ENCODE results near the gene LYZL1.

The LYZL1 gene

DNA sequence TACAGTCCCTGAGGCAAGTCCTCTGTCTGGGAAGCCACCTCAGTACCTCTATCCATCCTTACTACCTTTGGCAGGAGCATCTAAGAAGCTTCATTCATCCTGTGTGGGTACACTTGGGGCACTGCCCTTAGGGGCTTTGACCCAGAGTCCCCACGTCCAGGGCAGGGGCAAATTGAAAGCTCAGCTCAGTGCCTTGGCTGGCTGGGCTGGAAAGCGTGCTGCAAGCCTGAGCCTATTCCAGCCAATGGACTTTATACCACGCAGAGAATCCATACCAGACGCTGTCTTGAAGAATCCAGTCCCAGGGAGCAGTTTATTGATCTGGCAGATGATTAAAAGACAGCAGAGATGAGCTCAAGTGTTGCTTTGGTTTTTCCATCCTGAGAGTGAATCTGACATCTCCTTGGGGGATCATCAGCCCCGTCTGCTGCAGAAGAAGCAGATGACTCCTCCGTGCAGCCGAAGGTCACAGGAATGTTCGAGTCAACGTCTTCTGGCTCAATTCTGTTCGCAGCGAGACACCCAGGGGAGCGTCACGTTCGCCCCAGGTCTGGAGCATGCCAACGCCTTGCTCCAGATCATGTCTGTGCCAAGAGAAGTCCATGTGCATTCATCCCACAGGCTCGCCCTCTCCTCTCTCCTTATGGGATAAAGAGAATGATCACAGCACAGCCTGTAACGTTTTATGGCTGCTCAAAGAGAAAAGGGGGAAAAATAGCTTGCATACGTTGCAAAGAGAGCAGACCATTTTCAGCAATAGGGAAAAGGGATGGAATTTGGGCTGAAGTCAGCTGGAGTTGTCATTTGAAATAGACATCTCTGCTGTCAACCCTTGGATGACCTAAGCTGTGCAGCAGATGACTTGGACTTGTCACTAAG lies 35.8 kb upstream of the LYZL1 start:
- POLR2A ChIA-PET, result no interaction called here
- H3K4me3 ChIP-seq (ENCODE audit: low read depth, low read length), result no peak overlapping the region
- DNase-seq (ENCODE audit: low read depth, low spot score), result no peak
- CTCF ChIA-PET, result interaction anchor here (0.9 to 1.2 kb wide), 5 partner anchors 7 to 45 kb away, joined by 3 to 7 read pairs (median 3); no protein-coding TSS in a partner anchor
- TF ChIP-seq, protein P1, sequence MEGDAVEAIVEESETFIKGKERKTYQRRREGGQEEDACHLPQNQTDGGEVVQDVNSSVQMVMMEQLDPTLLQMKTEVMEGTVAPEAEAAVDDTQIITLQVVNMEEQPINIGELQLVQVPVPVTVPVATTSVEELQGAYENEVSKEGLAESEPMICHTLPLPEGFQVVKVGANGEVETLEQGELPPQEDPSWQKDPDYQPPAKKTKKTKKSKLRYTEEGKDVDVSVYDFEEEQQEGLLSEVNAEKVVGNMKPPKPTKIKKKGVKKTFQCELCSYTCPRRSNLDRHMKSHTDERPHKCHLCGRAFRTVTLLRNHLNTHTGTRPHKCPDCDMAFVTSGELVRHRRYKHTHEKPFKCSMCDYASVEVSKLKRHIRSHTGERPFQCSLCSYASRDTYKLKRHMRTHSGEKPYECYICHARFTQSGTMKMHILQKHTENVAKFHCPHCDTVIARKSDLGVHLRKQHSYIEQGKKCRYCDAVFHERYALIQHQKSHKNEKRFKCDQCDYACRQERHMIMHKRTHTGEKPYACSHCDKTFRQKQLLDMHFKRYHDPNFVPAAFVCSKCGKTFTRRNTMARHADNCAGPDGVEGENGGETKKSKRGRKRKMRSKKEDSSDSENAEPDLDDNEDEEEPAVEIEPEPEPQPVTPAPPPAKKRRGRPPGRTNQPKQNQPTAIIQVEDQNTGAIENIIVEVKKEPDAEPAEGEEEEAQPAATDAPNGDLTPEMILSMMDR (IDR thresholded peaks at IDR 0.05; ENCODE audit: insufficient read depth, low read length, missing control alignments), result no peak

DNA sequence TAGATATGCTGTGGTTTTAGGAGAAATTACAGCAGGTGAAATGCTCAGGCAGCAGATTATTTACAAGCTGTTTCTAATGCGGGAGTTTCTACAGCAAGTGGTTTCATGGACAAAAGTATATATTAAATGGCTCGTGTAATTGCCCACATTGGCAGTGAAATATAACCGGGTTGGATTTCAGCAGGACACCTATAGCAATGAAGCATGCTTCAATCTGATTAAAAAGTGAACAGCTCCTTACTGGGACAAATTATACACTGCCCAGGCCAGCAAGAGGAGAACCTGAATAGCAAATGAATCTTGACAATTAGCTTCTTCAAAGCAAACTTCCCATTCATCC lies 35.2 kb upstream of the LYZL1 start:
- POLR2A ChIA-PET, result no interaction called here
- CTCF ChIA-PET, result interaction anchor here (0.9 to 1.1 kb wide), 2 partner anchors 8 to 9 kb away, joined by 3 read pairs; no protein-coding TSS in a partner anchor
- H3K4me3 ChIP-seq (ENCODE audit: low read depth, low read length), result no peak overlapping the region
- no peak for DNase-seq (ENCODE audit: low read depth, low spot score)
- TF ChIP-seq, protein P1 (IDR thresholded peaks at IDR 0.05; ENCODE audit: insufficient read depth, low read length, missing control alignments), result no peak

DNA sequence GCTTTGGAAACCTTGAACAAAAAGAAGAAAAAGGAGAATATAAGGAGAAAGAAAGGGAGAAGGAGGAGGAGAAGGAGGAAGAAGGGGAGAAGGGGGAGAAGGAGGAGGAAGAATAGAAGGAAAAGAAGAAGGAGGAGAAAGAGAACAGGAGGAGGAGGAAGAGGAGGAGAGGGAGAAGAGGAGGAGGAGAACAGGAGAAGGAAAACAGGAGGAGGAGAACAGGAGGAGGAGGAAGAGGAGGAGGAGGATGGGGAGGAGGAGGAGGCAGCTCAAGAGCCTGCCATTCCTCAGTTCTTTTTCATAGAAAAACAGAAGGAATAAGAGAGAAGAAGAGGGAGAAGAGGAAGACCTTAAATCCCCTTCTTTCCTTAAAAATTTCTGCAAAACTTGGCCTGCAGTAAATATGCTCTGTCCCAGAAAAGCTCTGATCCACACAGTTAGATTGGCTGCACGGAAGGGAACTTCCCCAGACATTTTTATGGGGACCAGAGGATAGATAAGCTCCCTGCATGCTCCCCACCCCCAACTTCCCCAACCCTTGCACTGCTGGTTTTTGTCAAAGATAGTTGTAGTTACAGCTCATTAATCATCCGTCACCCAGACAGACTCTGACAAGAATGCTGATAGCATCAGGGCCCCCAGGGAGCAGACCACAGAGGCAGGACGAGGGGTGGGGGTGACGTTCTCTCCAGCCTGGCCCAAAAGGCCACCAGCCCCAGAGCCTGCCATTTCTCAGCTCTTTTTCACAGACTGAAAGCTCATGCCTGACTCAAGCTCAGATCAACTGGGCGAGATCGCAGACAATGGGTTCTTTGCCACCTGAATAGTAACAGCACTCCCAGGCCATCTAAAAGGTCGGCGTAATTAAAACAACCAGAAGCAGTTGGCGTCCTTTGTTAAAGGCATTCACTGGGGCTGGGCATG lies 34.5 kb upstream of the LYZL1 start:
- POLR2A ChIA-PET, result no interaction called here

DNA sequence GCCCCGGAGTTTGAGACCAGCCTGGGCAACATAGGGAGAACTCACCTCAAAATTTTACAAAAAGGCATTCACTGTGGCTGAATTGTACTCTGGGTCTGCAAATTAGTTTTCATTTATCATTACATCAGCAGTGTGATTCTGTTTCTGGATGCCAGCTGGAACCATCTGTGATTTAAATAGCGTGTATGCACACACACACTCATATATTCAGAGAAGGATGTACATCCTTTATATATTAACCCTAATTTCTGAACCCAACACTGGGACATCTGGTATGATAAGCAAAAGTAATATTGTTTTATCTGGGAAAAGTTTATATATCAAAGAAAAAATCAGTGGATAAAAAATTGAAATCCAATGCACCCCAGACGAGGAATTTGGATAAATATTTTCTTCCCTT lies 33.8 kb upstream of the LYZL1 start:
- TF ChIP-seq, protein P1 (IDR thresholded peaks at IDR 0.05; ENCODE audit: insufficient read depth, low read length, missing control alignments), result no peak
- CTCF ChIA-PET, result interaction anchor here (1.5 kb wide), 1 partner anchor 592 kb away, joined by 5 read pairs; no protein-coding TSS in a partner anchor
- H3K4me3 ChIP-seq (ENCODE audit: low read depth, low read length), result no peak overlapping the region
- POLR2A ChIA-PET, result no interaction called here
- DNase-seq (ENCODE audit: low read depth, low spot score), result no peak

More for the DNA sequence above, 34.5 kb upstream of the LYZL1 start:
- no peak overlapping the region for H3K4me3 ChIP-seq (ENCODE audit: low read depth, low read length)
- TF ChIP-seq, protein P1 (IDR thresholded peaks at IDR 0.05; ENCODE audit: insufficient read depth, low read length, missing control alignments), result no peak
- CTCF ChIA-PET, result interaction anchor here (1.1 kb wide), 1 partner anchor 9 kb away, joined by 3 read pairs; no protein-coding TSS in a partner anchor
- no peak for DNase-seq (ENCODE audit: low read depth, low spot score)

DNA sequence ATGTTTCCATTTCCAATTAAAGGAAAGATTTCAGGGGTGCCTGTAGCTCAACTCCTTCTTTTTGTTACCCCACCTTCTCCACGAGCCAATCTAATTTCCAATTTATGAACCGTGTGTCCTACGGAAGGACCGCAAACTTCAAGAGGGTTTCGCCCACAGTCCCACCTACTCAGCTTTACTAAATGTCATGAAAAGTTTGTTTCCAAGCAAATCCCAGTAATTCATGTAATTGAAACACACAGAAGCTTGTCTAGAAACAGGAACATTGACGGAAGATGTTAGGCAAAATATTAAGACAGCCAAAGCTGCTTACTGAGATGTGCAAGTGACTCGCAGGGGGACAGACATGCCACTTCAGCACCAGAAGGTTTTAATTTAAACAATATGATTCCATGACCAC lies 32.9 kb upstream of the LYZL1 start:
- ChIA-PET CTCF (interaction anchor here (1.1 to 3.1 kb wide), 4 partner anchors 8 to 592 kb away, joined by 3 to 11 read pairs (median 4); no protein-coding TSS in a partner anchor), POLR2A (no interaction called here)
- no peak for DNase-seq (ENCODE audit: low read depth, low spot score)
- TF ChIP-seq, protein P1 (IDR thresholded peaks at IDR 0.05; ENCODE audit: insufficient read depth, low read length, missing control alignments), result no peak
- H3K4me3 ChIP-seq (ENCODE audit: low read depth, low read length), result no peak overlapping the region

Data from AG04449 (cell line).